Measurements from ENCODE around the gene CAMK2N1.
"Not testable (repeated sequence)": the region's sequence is repeated elsewhere in the genome, so short reads cannot be mapped to it uniquely, and the experiment has no call there.

The CAMK2N1 gene

DNA sequence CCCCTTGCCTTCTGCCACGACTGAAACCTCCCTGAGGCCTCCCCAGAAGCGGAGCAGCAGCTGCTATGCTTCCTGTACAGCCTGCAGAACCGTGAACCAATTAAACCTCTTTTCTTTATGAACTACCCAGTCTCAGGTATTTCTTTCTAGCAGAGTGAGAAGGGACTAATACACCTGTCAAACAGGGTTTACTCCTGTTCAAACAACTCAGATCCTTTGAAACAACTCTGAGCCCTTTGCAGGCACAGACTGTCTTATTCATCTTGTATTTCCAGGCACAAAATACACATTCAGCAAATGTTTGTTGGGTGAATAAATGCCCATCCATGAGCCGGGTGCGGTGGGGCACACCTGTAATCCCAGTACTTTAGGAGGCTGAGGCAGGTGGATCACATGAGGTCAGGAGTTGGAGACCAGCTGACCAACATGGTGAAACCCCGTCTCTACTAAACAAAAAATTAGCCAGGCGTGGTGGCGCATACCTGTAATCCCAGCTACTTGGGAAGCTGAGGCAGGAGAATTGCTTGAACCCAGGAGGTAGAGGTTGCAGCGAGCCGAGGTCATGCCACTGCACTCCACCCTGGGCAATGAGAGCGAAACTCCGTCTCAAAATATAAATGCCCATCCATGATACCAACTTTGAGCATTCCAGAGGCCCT lies 10.8 kb upstream of the CAMK2N1 start:
- DNase-seq (ENCODE audit: low read depth in 2 of 2) = not testable (repeated sequence)

DNA sequence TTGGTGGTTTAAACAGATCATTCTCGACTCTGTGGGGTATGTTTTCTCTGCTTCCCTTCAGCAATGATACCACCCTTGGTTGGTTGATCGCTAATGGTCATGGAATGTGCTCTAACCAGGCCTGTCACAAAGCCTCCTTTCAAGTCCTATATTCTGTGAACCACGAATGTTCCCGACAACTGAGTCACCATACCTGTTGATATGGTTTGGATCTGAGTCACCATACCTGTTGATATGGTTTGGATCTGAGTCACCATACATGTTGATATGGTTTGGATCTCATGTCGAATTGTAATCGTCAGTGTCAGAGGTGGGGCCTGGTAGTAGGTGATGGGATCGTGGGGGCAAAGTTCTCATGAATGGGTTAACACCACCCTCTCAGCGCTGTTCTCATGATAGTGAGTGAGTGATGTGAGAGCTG lies 10.2 kb upstream of the CAMK2N1 start:
- DNase-seq (ENCODE audit: low read depth in 2 of 2) = no peak

DNA sequence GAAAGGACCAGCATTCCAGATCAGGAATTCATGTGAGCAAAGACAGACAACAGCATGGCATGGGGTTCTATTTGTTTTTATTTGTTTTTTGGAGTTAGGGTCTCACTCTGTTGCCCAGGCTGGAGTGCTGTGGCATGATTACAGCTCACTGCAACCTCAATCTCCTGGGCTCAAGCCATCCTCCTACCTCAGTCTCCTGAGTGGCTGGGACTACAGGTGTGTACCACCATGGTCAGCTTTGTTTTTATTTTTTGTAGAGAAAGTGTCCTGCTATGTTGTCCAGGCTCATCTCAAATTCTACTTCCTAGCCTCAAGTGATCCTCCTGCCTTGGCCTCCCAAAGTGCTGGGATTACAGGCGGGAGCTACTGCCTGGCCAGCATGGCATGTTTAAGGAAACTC lies 9.7 kb upstream of the CAMK2N1 start:
- DNase-seq (ENCODE audit: low read depth in 2 of 2) = no peak

DNA sequence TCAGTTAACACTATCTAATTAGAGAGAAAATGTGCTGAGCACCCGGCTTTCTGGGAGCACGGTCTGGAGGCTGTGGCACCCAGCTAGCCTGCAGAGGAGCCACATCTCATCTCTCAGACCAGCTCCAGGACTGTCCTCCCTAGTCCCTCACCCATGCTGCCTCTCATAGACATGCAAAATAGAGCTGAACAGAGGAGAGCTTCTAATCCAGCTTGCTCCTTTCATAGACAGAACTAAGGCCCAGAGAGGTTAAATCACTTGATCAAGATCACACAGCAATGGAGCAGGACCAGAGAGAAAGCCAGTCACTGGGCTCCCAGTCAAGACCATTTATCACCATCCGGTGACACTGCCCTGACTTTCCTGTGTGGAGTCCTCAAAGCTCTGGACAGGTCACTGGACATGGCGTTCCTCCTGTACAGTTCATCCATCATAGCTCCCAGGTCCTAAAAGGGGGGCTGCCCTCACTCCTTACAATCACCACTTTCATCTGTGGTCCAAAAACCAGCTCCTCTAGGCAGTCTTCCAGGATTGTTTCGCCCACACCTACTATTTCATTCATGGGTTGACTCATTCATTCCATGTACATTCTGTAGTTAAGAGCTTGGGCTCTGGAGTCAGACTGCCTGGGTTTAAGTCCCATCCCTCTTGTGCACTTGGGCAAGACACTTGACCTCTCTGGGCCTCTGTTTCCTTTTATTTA lies 8.8 kb upstream of the CAMK2N1 start:
- DNase-seq (ENCODE audit: low read depth in 2 of 2) = no peak

DNA sequence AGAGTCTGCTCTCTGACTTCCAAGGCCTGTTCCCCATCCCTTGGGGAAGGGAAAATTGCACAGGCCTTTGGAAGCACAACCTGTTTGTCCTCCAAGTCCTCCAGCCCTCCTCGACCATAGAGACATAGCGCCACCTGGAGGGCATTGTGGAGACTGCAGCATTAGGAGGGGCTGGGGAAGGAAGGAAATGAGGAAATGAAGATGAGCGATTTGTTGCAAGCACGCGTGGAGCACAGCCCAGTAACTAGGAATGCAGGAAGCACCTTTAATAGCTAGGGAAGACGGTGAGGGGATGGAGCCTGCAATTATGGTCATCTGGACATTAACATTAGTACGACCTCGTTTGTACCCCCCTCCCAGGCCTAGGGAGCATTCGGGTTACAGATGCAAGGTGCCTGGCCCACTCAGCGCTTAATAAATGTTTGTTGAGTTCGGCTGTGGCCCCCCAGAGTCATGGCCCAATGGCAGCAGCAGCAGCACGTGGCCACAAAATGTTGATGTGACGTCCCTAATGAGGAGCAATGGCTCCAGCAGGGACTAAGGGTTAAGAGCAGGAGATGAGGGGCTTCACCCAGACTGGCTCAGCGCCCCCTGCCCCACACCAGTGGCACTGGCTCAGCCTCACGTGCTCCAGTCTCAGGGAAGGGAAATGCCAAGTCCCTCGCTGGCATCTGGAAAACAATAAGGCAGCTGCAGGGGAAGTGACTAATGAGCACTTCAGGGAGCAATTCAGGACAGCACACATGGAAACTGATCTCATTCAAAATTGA lies 8.0 kb upstream of the CAMK2N1 start:
- peak; percentile 49 to 68 for DNase-seq (ENCODE audit: low read depth in 2 of 2)

DNA sequence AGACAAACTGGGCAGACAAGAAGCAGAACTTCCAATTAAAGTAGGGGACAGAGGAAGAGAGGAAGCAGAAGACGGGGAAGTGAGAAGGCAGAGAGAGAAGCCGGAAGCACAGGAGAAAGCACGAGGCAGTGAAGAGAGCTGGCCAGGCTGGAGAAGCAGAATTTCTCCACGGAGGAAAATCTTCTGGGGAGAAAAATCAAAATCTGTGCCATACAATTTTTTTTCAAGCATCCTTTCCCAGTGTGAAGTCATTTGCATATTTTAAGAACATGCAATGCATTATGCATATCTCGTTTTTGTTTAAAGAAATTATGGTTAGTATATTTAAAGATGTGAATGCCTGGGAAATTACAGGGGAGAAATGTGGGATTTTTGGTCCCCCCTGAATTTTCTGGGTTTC lies 7.3 kb upstream of the CAMK2N1 start:
- DNase-seq (ENCODE audit: low read depth in 2 of 2) = no peak

DNA sequence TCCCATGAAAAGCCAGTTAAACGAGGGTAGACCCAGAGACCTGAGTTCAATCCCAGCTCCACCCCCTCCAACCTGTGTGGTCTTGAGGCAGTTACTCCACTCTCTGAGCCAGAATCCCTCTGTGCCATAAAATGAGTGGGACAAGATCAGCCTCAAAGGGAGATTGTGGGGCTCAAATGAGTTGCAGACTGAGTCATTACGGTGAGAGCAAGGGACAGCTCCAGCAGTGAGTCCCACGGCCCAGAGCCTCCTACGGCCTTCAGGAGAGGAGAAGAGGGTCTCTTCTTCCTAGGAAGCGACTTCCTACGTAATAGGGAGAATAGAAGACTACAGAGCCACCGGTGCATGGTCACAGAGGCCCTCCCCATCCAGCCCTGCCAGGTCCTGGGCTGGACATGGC lies 6.7 kb upstream of the CAMK2N1 start:
- DNase-seq (ENCODE audit: low read depth in 2 of 2) = no peak

DNA sequence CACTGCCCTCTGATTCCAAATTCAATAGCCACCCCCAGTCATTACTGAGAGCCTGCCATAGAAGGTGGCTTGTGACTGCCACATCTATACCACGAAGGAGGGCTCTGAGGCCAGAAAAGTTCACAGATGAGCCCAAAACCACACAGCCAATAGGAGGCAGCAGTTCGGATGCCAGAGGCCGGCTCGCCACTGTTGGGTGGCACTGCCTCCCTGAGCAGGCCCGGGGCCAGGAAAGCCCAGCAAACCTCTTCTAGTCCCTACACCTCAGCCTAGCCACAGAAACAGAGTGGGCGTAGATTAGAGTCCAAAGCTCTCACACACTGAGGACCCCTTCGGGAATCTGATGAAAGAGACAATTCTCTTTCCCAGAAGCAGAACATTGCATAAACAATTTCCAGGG lies 5.9 kb upstream of the CAMK2N1 start:
- DNase-seq (ENCODE audit: low read depth in 2 of 2) = no peak

DNA sequence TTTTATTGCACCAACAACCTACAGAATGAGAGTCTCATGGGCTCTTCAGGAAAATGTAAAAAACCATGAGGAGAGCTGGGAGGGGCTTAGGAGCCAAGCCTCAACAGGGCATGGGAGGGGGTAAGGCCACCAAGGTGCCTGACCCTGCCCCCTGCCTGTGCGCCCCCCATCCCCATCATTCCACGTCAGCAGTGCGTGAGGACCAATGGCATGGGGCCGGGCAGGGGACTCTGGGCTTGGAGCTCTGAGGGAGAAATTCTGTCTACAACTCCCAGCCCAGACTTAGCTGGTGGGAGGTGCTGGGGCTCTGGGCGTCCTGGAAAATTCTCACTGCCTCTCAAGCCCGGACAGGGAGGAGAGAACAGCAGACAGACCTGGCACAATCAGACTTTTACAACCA lies 5.2 kb upstream of the CAMK2N1 start:
- no peak for DNase-seq (ENCODE audit: low read depth in 2 of 2)

DNA sequence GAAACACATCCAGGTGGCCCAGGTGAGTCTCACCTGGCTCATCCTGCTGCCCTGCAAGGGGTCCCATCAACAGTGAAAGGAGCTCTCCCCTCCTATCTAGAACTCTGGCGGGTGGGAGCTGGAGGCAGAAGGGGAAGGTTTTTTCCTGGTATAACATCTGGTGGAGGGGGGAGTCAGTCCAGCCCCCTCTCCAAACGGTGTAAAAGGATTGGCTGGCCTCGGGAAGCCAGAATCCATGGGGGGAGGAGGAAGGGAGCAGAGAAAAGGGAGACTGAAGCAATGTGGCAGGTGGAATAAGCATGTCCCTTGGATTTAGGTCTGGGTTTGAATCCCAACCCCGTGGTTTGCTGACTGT lies 1.2 kb upstream of the CAMK2N1 start:
- no peak for DNase-seq (ENCODE audit: low read depth in 2 of 2)

DNA sequence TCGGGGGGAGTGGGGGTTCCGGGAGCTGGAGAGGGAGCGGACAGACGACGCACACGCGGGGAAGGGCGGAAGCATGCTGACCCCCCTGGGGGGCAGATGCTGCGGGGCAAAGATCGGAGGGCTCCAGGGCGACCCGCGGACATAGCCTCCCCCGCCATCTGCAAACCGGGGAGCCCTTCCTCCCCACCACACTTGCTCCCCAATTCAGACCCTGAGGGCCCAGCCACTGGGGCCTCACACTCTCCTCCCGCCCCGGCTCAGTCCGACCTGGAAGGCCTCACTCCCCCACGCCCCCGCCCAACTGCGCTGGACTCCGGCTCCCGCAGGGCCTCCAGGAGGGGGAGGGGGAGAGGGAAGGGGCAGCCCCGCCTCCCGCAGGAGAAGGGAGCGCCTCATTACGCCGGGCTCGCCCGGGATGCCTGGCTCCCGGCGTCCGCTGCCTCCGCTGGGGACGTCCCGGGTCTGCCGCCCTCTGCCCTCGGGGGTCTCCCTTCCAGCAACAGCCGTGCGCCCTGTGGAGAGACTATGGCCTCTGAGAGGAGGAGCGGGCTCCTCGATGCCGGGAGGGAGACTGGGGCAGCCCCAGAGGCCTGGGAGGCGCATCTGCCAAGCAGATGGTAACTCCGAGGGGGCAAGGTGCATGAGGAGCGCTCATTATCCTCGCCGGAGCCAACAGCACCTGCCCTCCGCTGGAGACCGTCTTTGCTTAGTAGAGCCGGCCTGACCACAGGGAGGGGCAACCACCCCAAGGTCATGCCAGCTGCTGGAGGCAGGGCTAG lies 636 bp upstream of the CAMK2N1 start:
- DNase-seq (ENCODE audit: low read depth in 2 of 2) = no peak

DNA sequence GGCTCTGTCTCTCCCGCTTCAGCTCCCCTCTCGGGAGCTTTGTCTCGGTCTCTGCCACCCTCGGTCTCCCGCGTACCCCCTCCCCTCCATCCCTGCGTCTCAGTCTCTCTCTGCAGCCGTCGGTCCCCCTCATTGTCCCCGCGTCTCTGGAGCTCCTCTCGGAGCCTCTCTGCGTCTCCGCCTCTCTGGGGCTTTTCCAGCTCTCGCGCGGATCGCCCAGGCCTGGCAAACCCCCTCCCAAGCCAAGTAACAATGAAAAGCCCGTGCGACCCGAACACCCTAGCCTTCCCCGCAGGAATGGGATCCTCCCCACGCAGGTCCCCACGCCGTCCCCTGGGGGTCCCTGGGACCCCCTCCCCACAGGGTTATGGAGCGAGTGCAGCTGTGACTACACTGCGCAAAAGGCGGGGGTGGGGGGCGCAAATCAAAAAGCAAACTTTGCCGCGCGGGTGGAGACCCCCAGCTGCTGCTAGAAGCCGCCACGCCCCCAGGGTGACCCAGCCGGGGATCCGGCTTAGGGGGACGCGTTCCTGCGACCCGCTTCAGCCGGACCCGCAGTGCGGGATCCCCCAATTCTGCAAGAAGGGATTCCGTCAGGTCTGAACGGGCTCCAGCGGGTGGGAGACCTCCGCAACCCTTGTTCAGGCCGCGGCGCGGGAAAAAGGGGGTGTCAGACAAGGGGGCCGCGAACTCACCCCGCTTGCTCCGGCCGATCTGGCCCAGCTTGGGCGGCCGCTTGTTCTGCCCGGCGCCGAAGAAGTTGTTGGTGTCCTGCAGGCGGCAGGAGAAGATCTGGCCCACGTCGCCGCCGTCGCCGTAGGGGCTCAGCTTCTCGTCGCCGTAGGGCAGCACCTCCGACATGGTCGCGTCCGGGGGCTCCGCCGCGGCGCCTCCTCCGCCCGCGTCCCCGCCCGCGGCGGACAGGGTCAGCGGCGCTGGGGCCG lies 1.2 kb downstream of the CAMK2N1 start:
- DNase-seq (ENCODE audit: low read depth in 2 of 2) = no peak

DNA sequence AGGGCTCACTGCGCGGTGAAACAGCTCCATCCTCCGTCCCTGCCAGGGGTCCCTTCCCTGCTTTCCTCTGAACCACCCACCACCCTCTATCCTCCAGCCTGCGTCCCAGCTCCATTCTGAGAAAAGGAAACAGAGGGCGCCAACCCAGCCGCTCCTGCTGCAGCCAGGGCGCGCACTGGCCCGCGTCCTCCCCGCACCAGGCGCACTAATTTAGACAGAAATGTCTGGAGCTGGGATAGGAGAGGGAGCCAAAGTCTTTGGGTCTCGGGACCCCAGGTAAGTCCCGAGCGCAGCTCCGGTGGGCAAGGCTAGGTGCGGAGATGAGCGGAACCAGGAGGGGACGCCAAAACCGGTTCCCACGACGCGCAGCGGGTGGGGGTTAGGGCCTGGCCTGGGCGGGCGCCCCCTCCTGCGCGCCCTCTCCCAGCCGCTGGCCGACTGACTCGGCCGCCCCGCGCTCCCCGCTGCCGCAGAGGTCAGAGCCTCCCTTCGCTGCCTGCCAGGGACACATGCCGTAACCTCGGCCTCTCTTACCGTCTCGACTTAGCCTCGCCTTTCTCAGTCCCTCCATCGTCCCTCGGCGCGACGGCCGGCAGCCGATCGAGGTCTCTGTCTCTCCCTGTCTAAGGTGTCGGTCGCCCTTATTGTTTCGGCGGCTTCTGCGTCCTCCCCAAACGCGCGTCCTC lies 2.0 kb downstream of the CAMK2N1 start:
- no peak for DNase-seq (ENCODE audit: low read depth in 2 of 2)

DNA sequence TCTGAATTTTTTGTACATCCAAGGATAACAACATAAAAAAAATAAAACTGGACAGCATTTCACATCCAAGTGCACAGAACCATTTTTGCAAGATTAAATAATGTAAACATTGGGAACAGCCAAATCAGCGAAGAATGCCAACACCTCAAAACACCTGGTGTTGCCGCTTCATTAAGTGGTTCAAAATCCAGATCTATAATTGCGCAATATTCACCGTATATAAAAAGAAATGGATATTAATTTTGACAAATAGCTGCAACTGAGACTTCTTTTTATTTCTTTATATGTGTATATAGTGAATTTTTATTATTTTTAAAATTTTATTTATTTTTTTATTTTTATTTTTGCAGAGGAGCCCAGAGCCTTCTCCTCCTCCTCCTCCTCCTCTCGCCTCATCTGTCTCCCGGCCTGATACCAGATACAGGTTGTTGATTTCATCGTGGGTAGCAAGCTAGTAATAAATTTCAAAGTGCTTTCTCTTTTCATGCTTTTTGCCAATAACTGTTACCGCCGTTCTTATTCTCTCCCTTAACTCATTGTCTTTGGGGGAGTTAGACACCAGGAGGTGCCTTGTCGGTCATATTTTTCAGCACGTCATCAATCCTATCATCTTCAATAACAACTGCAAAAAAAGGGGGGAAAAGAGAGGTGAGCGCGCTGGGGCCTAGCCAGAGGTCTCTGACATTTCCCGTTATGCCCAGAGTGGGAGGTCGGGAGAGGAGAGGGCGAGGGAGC lies 2.7 kb downstream of the CAMK2N1 start:
- no peak for DNase-seq (ENCODE audit: low read depth in 2 of 2)

DNA sequence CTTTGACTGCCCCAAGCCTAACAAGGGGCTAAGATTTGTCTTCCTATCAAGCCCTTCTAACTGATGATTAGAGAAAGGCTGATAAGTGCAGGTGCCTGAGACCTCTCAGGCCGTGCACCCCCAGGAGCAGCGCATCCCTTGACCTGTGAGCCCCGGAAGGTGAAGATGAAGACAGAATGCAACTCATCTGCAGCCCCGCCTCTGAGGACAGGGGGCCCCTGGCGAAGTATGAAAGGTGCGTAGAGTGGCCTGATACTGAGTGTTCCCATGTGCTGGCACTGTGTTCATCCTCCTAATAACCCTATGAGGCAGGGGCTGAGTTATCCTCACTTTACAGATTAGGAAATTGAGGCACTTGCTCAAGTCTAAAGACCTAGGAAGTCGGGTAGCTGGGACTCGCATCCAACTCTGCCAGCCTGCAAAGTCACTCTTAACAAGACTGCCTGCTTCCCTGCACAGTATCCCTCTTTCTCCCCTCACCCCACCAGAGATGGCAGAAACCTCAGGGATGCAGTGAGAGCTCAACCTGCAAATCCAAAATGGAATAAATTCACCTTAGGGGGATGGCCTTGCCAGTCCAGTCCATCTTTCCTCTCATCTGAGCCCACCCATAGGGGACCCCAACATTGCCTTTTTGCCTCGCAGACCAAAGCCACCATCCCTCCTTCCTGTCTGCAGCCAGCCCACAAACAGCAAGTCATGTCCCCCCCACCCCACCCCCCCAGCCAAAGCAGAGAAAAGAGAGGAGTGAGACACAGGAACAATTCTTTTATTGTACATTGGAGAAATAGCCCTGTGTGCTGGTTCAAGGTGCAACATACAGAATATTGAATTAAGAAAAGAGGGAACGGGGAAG lies 4.1 kb downstream of the CAMK2N1 start:
- DNase-seq (ENCODE audit: low read depth in 2 of 2) = no peak

DNA sequence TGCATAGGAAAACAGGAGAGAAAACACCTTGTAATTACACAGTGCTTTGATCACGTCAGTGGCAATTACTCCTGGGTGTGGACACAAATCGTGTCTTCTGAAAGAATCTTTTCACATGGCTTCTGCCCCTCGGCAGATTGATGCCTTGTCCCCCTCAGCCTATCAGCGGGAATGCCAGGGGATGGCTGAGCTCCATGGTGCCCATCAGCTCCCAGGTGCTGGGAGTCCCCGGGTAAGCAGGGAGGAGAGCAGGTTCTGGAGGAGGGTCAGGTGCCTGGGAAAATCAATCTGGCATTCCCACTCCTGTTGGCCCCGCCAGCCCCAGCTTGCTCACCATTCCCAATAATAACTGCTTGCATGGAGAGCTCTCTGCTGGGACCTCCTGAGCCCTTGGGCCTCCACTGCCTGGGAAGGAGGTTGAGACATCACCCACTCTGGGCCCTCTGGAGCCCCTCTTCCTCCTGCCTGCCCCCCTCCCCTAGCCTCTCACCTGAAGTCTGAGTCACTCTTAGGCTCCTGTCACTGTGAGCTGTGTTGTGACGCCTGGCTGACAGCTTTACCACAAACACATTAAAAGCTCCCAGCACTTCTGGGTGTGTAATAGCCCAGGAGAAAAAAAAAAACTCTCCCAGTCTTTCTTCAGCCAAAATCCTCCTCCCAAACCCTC lies 4.9 kb downstream of the CAMK2N1 start:
- no peak for DNase-seq (ENCODE audit: low read depth in 2 of 2)

DNA sequence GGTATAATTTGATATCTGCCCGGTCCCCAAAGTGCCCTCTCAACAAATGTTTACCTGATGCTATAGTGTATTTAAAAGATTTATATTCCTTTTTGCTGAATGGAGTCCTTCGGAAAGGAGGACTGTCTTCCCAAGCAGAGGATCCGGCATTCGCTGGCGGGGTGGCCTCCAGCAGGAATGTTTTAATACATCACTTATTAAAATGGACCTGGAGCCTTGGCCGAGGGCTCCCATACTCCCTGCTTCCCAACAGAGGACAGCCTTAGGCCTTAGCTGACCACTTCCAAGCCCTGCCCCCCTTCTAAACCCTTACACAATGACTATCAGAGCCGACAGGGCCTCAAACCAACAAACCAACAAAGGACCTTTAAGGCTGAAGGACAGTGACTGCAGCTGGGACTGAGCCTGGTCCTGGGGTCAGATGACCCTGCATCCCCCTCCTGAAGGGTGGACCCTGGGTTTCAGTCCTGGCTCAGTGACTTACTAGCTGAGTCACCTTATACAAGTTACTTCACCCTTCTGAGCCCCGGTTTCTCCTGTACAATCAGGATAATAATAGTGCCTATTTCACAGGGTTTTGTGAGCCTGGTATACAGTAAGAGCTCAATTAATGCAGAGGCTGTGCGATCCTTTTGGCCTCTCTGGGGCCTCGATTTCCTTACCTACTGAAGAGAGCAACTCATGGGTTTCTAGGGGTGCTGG lies 5.6 kb downstream of the CAMK2N1 start:
- no peak for DNase-seq (ENCODE audit: low read depth in 2 of 2)

DNA sequence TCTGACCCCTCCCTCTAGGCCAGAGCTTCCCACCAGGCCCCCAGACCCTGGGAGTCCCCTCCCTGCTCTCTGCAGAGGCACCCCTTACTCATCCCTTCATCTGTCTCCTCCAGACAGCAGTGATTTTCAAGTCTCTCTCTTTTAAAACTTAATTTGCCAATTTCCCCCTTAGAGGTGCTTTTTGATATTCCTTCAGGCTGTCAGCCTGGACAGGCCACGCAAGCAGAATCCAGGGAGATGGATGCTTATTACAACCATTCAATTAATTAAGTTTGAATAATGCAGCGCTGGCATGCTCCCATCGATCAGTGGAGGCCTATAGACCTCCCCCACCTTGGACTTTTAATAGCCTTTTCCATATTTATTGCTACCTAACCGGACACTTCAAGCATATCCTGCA lies 6.2 kb downstream of the CAMK2N1 start:
- DNase-seq (ENCODE audit: low read depth in 2 of 2) = no peak

Data from stimulated activated CD8-positive, alpha-beta memory T cell treated with anti-CD3 and anti-CD28 coated beads, Interleukin-7, amount 100 ng/mL, for 4 hours (primary cell).